ENCODE data around the gene DNAH9.

DNAH9 gene

DNA sequence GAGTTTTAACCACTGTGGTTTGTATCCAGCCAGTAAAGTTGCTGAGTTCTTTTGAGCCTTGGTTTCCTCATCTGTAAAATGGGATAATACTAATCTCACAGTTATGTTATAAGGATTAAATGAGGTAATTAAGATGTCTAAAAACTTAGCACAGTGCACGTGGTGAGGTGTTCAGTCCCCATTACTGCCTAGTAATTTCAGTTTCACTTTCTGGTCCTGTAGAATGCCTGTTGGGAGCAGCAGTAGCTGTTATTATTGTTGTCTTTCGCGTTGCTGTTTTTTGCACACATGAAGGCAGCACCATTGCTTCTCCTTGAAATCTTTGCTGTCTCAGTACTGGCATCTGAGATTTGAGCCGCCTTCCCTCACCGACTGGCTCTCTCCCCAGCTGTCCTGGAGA is 182.4 kb downstream of the DNAH9 start:
- DNase-seq: no peak

DNA sequence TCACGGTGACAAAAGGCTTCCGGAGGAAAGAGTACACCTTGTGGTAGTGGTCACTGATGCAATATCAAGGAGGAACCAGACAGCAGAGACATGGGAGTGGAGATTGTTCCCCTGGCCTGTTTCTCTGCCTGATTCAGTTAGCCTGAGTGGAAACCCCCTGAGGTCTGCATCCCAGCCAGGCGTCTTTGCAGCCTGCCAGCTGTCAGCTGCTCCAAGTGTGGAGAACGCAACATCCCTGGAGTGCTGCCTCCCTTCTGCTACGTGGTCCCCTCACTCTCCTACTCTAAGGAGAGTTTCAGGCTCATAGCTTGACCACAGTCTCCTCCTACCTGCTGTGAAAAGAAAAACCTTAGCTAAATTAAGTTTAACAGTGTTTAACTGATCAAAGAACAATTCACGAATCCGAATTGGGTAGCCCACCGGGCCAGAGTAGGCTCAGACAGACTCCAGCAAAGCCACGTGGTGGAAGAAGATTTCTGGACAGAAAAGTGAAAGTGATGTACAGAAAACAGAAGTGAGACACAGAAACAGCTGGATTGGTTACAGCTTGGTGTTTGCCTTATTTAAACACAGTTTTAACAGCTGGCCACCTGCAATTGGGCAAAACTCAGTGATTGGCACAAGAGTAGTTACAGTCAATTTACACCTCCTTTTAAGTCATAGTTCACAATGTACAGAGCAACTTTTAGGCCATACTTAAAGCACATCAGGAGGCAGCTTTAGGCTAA is 188.6 kb downstream of the DNAH9 start:
- DNase-seq: no peak

DNA sequence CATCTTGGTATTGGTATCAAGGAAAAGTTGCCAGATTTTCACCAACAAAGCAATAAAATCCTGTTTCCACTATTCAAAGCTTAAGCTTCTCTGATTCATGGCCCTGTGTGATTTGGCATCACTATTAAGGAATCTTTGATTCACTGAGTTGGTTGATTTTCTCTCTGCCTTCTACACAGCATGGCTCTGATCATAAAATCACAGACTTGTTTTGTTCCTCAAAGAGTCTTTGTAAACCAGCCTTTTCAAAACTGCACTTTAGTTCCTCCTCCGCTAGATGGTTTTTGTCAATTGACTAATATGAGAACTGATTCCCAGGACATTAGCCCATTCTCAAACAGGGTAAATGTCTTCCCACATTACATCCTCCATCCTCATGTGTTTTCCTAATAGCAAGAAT is 197.6 kb downstream of the DNAH9 start:
- no peak for DNase-seq

DNA sequence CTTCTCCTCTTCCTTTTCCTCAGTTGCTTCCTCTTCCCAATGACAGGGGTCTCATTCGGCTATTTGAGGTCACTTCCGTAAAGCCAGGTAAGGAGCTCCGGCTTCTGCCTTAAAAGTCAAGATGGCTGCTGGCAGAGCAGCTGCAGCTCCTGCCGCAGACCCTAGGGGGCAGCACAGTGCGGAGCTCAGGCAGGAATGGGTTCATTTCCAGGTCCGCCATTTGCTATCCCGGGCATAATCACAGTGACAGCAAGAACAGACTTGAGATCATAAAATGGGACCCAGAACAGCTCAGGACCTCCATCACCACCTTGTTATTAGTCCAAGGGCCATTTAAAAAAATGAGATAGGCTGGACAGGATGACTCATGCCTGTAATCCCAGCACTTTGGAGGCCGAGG is 199.5 kb downstream of the DNAH9 start:
- DNase-seq: no peak

DNA sequence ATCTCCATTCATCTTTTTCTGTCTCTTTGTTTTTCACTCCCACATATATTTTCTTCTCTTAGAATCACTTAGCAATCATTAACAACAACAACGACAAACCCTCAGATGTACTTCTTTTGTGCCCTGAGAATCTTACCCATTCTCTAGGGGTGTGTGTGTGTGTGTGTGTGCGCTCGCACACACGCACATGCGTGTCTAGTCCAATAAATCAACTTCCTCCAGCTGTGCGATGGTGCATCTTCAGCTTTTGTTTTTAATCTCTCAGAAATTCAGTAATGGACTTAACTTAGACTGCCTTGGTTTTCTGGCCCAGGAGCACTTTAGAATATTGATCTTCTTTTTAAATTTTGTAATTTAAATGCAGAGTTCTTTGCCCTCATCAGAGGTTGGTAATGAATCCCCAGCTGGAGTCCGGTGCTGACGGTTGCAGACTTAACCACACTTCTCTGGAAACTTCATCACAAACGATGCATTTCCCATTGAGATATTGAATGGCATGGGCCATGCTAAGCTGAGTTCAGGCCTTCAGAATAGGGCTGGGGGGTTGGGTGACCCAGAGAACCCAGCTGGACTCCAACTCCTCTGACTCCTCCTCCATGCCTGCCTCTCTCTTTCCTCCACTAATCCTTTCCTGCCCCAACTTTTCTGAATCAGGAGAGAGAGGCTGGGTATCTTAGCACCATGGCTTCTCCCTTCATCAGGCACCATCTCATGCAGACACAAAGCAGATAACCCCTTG is 205.1 kb downstream of the DNAH9 start:
- DNase-seq: no peak

DNA sequence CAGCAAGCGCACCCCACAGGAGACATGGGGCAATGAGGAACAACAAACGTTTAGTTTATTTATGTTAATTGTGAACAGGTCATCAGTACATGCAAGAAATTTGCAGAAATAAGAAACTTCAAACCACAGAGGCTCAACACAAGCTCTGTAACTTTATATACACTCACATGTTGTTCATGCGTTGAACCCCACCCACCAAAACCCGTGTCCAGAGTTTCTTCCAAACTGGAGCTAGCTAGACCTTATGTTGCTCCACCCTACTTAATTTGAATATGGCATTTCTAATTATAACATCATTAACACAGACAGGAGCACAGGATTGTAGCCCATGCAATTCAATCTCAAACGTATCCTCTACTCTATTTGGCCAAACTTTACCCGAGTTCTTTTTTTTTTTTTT is 206.9 kb downstream of the DNAH9 start:
- no peak for DNase-seq

DNA sequence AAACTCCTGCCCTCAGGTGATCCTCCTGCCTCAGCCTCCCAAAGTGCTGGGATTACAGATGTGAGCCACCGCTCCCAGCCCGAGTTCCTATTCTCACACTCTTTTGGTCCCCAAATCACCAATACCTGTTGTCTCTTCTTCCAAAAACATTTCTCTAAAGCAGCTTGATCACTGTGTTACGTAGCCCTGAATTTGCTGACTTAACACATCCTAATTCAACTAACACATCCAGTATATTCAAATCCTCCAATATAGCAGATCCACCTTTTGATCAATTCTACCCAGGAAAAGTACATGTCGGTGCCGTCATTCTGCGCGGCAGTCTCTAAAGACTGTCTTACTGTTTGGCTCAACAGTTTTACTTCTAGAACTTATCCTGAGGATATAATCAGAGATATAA is 207.7 kb downstream of the DNAH9 start:
- no peak for DNase-seq

DNA sequence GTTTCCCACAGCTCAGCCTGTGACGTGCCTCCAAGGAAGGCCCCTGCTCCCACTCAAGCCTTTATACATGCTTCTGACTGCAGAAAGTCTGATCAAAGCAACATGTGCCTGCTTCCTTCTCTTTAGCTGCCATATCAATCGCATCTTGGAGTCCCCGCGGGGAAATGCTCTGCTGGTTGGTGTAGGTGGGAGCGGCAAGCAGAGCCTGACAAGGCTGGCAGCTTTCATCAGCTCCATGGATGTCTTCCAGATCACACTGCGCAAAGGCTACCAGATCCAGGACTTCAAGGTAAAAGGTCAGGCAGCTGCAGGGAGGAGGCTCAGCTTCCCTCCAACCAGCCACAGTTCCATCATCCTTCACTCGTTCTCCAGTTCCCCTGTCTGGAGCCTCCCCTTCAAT is 209.3 kb downstream of the DNAH9 start:
- DNase-seq: no peak

DNA sequence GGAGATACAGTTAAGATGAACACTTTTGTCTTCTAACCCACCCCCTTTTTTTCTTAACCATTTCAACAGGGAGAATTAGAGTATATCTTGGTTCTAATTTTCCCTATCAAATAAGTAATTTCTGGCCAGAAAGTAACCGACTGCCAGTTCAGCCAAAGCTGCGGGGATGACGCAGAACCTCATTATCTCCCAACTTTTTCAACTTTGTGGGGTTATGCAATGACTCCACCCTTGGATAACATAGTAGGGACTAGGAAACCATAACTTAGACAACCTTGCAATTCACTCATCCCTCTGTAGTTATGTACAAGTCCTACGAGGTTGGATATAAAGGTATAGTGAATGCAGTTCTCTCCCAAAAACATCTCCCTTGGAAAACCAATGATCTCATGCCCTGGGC is 215.0 kb downstream of the DNAH9 start:
- DNase-seq: no peak

DNA sequence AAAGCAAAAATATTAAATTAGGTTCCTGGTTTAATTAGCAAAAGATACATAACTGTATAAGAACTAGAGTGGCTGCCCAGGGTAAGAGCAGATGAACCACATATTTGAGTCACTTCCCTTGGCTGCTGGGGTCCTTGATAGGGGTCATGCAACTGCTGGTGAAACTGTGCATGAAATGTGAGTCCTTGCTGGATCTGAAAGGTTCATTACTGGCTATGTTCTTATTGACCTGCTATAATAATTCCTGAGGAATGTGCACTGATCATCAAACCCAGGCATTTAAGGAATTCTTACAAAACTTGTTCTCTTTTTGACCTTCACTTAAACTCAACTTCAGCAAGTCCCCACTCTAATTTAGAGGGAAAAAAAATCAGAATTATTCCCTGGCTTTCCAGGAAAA is 215.6 kb downstream of the DNAH9 start:
- DNase-seq: no peak

DNA sequence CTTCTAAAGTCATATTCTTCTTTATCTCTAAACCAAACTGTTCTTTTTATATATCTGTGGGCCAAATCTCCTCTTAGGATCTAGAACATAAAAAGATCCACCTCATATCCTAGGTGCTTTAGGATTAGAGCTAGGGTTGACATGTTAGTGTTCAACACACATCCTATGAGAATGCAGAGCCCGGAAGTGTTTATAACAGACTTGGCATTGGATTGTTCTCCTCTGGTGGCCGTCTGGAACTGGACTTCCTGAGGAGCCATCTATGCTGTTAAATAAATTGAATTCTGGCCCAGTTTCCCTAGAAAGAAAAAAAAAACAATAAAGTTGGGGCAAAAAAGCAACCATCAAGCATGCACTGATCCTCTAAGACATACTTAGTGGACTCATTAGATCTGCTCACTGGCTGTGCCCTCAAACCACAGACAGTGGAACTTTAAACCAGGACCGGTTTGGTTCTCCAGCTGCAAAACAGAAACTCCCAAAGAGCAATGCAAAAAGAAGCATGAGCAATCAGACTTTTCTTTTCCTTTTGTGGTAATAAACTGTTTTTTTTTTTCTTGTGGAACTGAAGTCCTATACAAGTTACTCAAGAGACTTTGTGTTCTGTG is 216.5 kb downstream of the DNAH9 start:
- DNase-seq: no peak

DNA sequence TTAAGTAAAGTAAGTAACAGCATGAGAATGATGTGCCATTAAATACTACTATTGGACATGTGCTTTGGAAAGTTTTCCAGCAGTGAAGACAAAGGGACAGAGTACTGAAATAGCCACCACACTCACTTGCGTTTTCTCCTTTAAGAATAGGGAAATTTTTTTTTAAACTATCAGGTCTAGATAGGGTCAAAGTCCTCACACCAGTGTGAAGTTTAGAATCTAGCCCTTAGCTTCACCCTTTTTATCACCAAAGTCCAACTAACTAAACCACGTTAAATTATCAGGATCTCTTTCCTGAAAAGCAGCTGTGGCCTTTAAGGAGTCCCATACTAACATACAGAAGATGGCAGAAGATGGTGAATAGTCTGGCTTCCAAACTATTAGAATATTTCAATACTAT is 218.1 kb downstream of the DNAH9 start:
- no peak for DNase-seq

DNA sequence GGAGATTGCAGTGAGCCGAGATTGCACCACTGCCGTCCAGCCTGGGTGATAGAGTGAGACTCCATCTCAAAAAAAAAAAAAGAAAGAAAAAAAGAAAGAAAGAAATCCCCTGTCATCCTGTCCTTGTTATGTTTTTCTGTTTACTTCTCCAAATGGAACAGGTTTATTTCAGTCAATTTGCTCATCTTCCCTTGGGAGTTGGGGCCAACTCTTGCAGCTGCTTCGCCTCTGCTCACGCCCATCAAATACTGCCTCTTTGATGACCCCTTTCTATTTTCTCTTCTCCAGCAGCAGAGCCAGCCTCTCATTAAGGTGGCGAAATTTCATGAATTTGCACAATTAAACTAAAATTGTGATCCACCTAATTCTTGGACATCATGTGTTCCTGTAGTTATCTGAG is 225.6 kb downstream of the DNAH9 start:
- no peak for DNase-seq

DNA sequence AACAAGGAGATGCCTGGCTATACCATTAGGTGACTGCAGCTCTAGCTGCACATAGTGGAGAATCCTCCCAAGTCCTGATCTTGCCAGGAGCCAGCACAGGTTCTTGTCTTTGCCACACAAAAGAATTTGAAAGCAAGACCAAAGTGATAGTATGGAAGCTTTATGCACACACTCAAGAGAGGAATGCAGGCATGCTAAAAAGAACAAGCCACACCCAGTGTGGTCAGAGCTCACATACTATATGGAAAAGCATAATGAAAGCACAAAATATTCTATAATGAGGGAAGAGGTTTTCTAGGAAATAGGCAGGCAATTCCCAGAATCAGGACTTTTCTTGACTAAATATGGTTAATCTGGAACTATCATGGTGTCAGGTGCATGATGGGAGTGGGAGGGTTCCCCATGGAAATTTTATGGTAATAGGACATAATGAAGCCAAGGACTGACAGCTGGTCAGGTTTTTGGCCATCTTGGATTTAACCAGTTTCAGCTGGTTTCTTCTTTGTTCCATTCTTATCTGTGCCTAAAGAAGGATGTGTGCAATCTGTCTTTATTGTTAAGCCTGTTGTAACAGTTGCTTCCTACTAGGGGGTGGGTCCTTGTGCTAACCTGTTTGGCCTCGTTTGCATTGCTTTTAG is 227.4 kb downstream of the DNAH9 start:
- DNase-seq: no peak

DNA sequence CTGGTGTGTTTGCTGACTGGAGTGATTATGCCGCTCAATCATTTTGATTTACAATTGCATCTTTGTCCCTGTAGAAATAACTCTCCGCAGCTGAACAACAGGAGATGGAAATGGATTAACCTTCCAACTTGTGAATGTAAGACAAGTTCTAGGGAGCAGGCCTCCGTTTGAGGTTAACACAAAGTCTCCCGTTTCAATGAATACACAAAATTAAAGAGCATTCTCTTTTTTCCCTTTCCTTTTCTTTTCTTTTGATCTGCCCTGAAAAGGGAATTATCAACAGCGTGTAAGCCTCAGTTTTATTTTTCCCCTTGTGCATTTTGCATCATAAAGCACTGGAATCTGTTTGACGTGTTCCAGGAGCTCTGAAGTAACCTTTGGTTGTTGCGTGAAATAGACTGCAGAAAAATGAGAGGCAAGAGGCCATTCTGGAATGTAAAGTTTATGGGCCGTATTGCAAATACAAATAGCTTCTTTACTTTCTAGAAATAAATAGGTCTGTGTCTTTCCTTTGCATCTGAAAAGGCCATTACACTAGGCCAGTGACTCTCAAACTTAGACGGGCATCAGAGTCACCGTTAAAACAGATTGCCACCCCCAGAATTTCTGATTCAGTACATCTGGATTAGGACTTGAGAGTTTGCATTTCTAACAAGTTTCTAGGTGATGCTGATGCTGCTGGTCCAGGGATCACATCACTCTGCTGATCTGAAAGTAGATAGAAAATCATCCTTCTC is 234.3 kb downstream of the DNAH9 start:
- no peak for DNase-seq

DNA sequence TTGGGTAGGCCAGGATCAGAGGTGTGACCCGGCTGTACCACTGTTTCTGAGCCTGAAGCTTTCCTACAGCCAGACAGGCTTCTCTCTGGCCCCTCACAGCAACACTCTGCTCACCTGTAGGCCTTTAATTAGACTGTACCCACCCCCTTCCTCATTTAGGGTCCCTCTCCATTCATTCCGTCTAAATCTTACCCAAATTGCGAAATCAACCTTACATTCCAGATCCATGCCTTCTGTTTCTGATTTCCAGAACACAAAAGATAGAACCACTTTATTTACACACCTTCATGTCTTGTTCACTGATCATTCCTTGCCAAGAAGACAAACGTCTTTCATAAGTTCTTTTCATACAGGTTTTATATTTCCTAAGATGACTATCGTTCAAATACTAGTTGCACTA is 238.2 kb downstream of the DNAH9 start:
- no peak for DNase-seq

DNA sequence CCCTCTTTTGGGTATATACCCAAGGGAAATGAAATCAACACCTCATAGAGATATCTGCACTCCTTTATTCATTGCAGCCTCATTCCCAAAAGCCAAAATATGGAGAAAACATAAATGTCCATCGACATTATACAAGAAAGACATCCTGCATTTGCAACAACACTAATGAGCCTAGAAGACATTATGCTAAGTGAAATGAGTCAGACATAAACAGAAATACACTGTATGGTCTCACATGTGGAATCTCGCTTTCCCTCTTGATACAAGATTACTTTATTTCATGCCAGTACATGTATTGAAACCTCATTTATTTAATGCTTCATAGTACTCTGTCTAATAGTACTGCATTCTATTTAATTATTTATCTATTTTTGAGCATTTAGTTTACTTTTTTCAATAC is 241.8 kb downstream of the DNAH9 start:
- DNase-seq: no peak

DNA sequence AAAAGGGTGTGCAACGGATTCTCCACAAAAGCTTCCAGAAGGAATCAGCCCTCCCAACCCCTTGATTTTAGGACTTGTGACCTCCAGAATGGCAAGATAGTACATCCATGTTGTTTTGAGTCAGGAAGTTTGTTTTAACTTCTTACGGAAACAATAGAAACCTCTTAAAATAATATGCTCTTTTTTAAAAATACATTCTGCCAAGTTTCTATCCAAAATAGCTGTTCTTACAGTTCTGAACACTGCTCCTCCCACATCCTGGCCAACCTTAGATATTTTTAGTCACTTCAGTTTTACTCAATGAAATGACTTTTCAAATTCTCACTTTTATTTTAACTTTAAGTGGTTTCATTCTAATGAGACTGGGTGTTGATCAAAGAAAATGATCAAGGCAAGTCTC is 242.6 kb downstream of the DNAH9 start:
- DNase-seq: no peak

DNA sequence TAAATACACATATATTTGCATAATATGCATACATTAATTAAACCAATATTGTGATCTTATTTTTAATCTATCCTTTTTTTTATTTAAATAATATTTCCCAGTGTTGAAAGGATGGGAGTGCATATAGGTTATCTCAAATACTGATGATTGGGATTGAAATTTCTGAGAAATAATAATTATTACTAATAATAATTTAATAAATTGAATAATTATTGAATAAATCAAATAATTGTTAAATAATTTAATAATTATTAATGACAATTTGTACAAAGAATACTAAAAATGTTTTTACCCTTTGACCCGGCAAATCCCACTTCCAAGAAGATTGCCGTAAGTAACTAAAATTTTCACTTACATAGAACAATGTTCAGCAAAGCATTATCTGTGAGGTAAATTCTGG is 250.1 kb downstream of the DNAH9 start:
- DNase-seq: no peak

DNA sequence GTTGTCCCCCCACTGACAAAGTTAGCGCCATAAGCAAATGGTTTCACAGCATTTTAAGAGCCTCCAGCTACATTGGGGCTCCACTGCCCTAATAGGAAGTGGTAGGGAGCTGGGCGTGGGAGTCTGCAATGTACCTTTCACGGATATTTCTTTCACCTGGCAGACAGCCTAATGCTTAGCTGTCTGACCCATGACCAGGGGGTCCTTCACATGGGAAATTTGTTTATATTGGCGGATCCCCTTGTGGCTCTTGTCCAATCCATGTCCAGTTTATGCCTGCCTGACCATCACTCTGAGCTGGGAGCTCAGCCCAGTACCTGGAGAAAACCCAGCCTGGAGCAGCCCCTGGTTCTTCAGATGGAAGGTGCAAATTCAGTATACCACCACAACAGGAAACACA is 254.0 kb downstream of the DNAH9 start:
- DNase-seq: no peak

DNA sequence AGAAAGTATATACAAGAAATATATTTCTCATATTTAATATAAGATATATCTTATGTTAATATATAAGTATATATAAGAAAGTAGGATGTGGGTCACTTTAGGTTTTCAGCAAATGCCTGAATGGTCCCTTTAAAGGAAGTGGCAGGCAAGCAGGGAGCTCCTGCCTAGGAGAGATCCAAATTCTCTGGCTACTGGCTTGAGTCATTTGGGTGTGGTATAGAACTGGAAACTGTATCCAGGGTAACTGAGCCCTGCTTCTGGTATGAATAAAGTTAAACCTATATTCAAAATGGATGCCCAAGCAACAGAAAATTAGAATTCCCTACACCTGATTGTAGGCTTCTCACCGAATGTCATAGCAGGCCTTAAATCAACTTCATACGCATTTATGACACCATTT is 254.6 kb downstream of the DNAH9 start:
- DNase-seq: no peak

DNA sequence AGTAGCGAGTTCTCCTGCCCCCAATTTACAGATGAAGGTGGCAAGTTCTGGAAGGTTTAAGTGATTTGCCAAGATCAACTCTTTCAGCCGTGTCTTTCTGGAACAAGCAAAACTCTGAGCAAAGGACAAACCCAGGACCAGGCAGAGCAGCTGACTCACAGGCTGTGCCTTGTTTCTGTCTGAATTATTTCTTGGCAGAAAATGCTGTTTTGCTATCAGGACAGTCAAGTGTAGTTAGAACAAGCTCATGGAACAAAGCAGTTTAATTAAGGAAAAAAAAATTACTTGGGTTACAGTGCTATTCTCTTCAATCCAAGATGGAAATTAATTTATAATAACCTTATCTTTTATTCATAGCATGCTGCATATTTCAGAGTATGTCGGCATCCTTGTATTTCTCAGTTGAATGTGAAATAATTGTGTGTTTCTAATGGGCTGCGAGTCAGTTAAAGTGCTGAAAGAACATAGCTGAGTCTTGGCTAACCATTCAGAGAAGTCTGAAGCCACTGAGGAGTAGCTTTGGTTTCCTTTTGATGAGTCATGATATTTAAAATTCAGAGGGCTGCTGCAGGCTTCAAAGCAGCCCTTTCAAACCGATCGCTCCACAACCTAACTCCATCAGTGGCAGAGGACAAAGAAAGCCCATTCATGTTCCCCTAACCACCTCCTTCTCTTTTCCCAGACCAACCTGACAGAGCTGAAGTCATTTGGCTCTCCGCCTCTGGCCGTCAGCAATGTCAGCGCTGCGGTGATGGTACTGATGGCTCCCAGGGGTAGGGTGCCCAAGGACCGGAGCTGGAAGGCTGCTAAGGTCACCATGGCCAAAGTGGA is 255.3 kb downstream of the DNAH9 start:
- no peak for DNase-seq

Measured in suppressor macrophage treated with lipopolysaccharide for 4 hours (primary cell).